22Rv1 (cell line): ENCODE results near the gene PRKCE.

Source experiments
- CTCF ChIP-seq: fragments of 450-650 bp; IDR thresholded peaks from 2 replicates; pipeline ENCODE4 v1.5.1; 2017; ENCODE audit warnings: mild to moderate bottlenecking
- ZFX ChIP-seq: fragments of 450-650 bp; IDR thresholded peaks from 2 replicates; pipeline ENCODE4 v1.6.1; 2017; ENCODE audit warnings: antibody characterized with exemption, borderline replicate concordance

DNA sequence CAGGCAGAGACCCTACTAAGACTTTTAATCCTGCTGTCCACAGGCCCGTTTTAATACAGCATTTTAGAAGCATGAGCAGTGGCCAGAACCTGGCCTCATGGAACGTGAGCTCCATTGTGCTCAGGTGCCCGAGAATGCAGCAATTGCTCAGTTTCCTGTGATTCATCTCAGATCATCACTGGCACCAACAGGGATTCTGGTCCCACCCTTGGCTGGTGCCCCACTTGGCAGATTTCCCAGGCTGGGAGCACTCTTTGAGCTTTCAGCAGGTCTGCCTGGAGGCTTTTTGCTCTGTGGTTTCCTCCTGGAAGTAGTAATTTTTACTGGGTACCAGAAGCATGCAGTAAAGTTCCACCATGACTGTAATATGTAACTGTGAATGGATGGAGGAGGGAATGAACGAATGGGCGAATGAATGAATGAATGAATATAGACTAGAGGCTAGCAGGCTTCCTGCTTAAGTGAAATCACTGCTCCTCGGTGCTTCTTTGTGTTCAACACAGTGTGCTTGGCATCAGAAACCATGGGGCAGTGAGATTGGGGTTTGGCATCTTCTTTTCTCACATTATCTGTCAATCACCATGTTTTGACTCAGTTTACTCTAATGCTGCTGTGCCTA lies 312.9 kb downstream of the PRKCE start:
- TF ChIP-seq CTCF = no peak
- no peak for TF ChIP-seq ZFX
